NCI-H1105 treated with DMSO at 0.1 percent for 48 hours (cell line): ENCODE data around the gene THOC2.
"Not testable (repeated sequence)": the region's sequence is repeated elsewhere in the genome, so short reads cannot be mapped to it uniquely, and the experiment has no call there.

ENCODE experiments used
- DNase-seq: peaks from one replicate; lab custom pipeline; 2025; lab: John Stamatoyannopoulos, UW

The THOC2 gene

GRCh38 chrX:123732670-123733363 is at the start of gene THOC2:
TSS of gene THOC2 (minus strand) at chrX:123733052. CDS start at chrX:123733022, 30 bp downstream.
- peak; percentile 85 for DNase-seq

- DNase-seq = not testable (repeated sequence)
Measured at GRCh38 chrX:123781786-123782185, 48.9 kb upstream of the THOC2 start.

GRCh38 chrX:123779908-123780396 is 47.1 kb upstream of the THOC2 start:
- DNase-seq = no peak

- no peak for DNase-seq
Measured at GRCh38 chrX:123773258-123773988, 40.6 kb upstream of the THOC2 start.

GRCh38 chrX:123771449-123772064 is 38.7 kb upstream of the THOC2 start:
- no peak for DNase-seq

GRCh38 chrX:123764967-123765871 is 32.4 kb upstream of the THOC2 start:
- DNase-seq = peak; percentile 79

GRCh38 chrX:123759849-123760248 is 27.0 kb upstream of the THOC2 start:
- DNase-seq = not testable (repeated sequence)

- not testable (repeated sequence) for DNase-seq
Measured at GRCh38 chrX:123757794-123758193, 24.9 kb upstream of the THOC2 start.

- no peak for DNase-seq
Measured at GRCh38 chrX:123756320-123756719, 23.5 kb upstream of the THOC2 start.

- DNase-seq = no peak
Measured at GRCh38 chrX:123755107-123755506, 22.3 kb upstream of the THOC2 start.

GRCh38 chrX:123753656-123754350 is 21.0 kb upstream of the THOC2 start:
- no peak for DNase-seq

- no peak for DNase-seq
Measured at GRCh38 chrX:123749643-123750042, 16.8 kb upstream of the THOC2 start.

- no peak for DNase-seq
Measured at GRCh38 chrX:123745511-123745910, 12.7 kb upstream of the THOC2 start.

GRCh38 chrX:123743312-123743711 is 10.5 kb upstream of the THOC2 start:
- DNase-seq = no peak

- no peak for DNase-seq
Measured at GRCh38 chrX:123742440-123742839, 9.6 kb upstream of the THOC2 start.

GRCh38 chrX:123740536-123740935 is 7.7 kb upstream of the THOC2 start:
- DNase-seq = no peak

GRCh38 chrX:123740006-123740405 is 7.2 kb upstream of the THOC2 start:
- no peak for DNase-seq

GRCh38 chrX:123739474-123739873 is 6.6 kb upstream of the THOC2 start:
- DNase-seq = no peak

- no peak for DNase-seq
Measured at GRCh38 chrX:123738378-123738940, 5.6 kb upstream of the THOC2 start.

- DNase-seq = no peak
Measured at GRCh38 chrX:123736333-123736921, 3.6 kb upstream of the THOC2 start.
